ENCODE measurements around the gene RPTOR. TPM values are rescaled to one million over a fixed set of nuclear protein-coding genes. Genes with fewer than 3 reads are reported as not detected.
"Not testable (repeated sequence)": the region's sequence is repeated elsewhere in the genome, so short reads cannot be mapped to it uniquely, and the experiment has no call there.

The RPTOR gene
- total and polyA plus RNA-seq, 4 experiments from 2014 or later = 2.4 to 51.8 (median 29.6) TPM

- POLR2A ChIA-PET (ENCODE audit: partially characterized antibody) = interaction anchor here (1.0 kb wide), 1 partner anchor 48 kb away, joined by 4 read pairs; no protein-coding TSS in a partner anchor
- peaks cover 7% of the 10 kb centered on the region for H3K36me3 ChIP-seq (ENCODE audit: insufficient read depth, low read length)
- peaks cover 10 to 23% of the 10 kb centered on the region in 2 donors for H3K36me3 Mint-ChIP-seq
- no peaks in the 10 kb centered on the region for H3K27me3 Mint-ChIP-seq
- no peaks in the 10 kb centered on the region for H3K9me3 ChIP-seq (ENCODE audit: control insufficient read depth in 1 of 2, low read length in 2 of 2)
- H3K27ac ChIP-seq (ENCODE audit: low read depth, low read length) = no peak overlapping the region
- H3K4me1 ChIP-seq (ENCODE audit: insufficient read depth, low read length) = peaks cover 12% of the 10 kb centered on the region
- H3K4me3 ChIP-seq (ENCODE audit: low read length in 2 of 2) = no peak overlapping the region
- H3K4me1 Mint-ChIP-seq = peaks cover 23 to 57% (median 40%) of the 10 kb centered on the region in 4 donors
- H3K27me3 ChIP-seq (ENCODE audit: insufficient read depth, low read length) = no peaks in the 10 kb centered on the region
- H3K27ac Mint-ChIP-seq = peak overlapping the region in 4 of 7 donors; percentile 16 to 93 (median 86)
- CTCF ChIA-PET (ENCODE audit: partially characterized antibody) = interaction anchor here (1.1 kb wide), 1 partner anchor 152 kb away, joined by 3 read pairs; no protein-coding TSS in a partner anchor
- intact Hi-C loops (cut with micrococcal nuclease) = no loop called here
- DNase-seq = no peak
- H3K9me3 Mint-ChIP-seq = peaks cover 0 to 1% (median 0%) of the 10 kb centered on the region in 8 donors
- peak overlapping the region in 2 of 8 donors; percentile 58 to 71 for H3K4me3 Mint-ChIP-seq
Measured at GRCh38 chr17:80742091-80742490, 197.5 kb downstream of the RPTOR start.

- Histone ChIP-seq H3K4me1 (ENCODE audit: insufficient read depth, low read length) (peaks cover 12% of the 10 kb centered on the region), H3K36me3 (ENCODE audit: insufficient read depth, low read length) (peaks cover 7% of the 10 kb centered on the region), H3K27me3 (ENCODE audit: insufficient read depth, low read length) (no peaks in the 10 kb centered on the region), H3K9me3 (ENCODE audit: control insufficient read depth in 1 of 2, low read length in 2 of 2) (no peaks in the 10 kb centered on the region), H3K4me3 (ENCODE audit: low read length in 2 of 2) (no peak overlapping the region), H3K27ac (ENCODE audit: low read depth, low read length) (no peak overlapping the region)
- ChIA-PET POLR2A (ENCODE audit: partially characterized antibody) (interaction anchor here (0.8 to 1.2 kb wide), 5 partner anchors 12 to 47 kb away, joined by 3 to 5 read pairs (median 4); no protein-coding TSS in a partner anchor), CTCF (ENCODE audit: partially characterized antibody) (interaction anchor here (1.1 kb wide), 1 partner anchor 152 kb away, joined by 3 read pairs; no protein-coding TSS in a partner anchor)
- DNase-seq = no peak
- H3K27ac Mint-ChIP-seq = peak overlapping the region in 6 of 7 donors; percentile 16 to 93 (median 86)
- H3K4me3 Mint-ChIP-seq = peak overlapping the region in 7 of 8 donors; percentile 35 to 89 (median 75)
- peaks cover 24 to 62% (median 45%) of the 10 kb centered on the region in 4 donors for H3K4me1 Mint-ChIP-seq
- H3K9me3 Mint-ChIP-seq = peaks cover 0 to 1% (median 0%) of the 10 kb centered on the region in 8 donors
- H3K27me3 Mint-ChIP-seq = no peaks in the 10 kb centered on the region
- intact Hi-C loops (cut with micrococcal nuclease) = no loop called here
- peaks cover 10 to 28% of the 10 kb centered on the region in 2 donors for H3K36me3 Mint-ChIP-seq
Measured at GRCh38 chr17:80742581-80743180, 198.0 kb downstream of the RPTOR start.

GRCh38 chr17:80743181-80743771, 198.6 kb downstream of the RPTOR start:
- Histone ChIP-seq H3K27me3 (ENCODE audit: insufficient read depth, low read length) (no peaks in the 10 kb centered on the region), H3K9me3 (ENCODE audit: control insufficient read depth in 1 of 2, low read length in 2 of 2) (no peaks in the 10 kb centered on the region), H3K4me1 (ENCODE audit: insufficient read depth, low read length) (peaks cover 12% of the 10 kb centered on the region), H3K4me3 (ENCODE audit: low read length in 2 of 2) (no peak overlapping the region), H3K27ac (ENCODE audit: low read depth, low read length) (no peak overlapping the region), H3K36me3 (ENCODE audit: insufficient read depth, low read length) (peaks cover 7% of the 10 kb centered on the region)
- Mint-ChIP-seq H3K4me3 (peak overlapping the region; percentile 35 to 89 (median 73)), H3K27ac (peak overlapping the region; percentile 16 to 93 (median 82)), H3K4me1 (peaks cover 24 to 62% (median 46%) of the 10 kb centered on the region in 4 donors), H3K27me3 (no peaks in the 10 kb centered on the region), H3K9me3 (peaks cover 0 to 1% (median 0%) of the 10 kb centered on the region in 8 donors), H3K36me3 (peaks cover 10 to 28% of the 10 kb centered on the region in 2 donors)
- DNase-seq = peak in 3 of 5 donors; percentile 30 to 46 (median 44)
- ChIA-PET POLR2A (ENCODE audit: partially characterized antibody) (interaction anchor here (0.8 to 1.2 kb wide), 4 partner anchors 12 to 40 kb away, joined by 3 to 5 read pairs (median 4); no protein-coding TSS in a partner anchor), CTCF (ENCODE audit: partially characterized antibody) (interaction anchor here (1.1 kb wide), 1 partner anchor 151 kb away, joined by 3 read pairs; no protein-coding TSS in a partner anchor)
- intact Hi-C loops (cut with micrococcal nuclease) = no loop called here

GRCh38 chr17:80743973-80744372, 199.3 kb downstream of the RPTOR start:
- intact Hi-C loops (cut with micrococcal nuclease); H3K9me3 Mint-ChIP-seq; CTCF ChIA-PET (ENCODE audit: partially characterized antibody); DNase-seq; H3K4me3 ChIP-seq (ENCODE audit: low read length in 2 of 2); H3K9me3 ChIP-seq (ENCODE audit: control insufficient read depth in 1 of 2, low read length in 2 of 2); H3K27ac ChIP-seq (ENCODE audit: low read depth, low read length); H3K27me3 ChIP-seq (ENCODE audit: insufficient read depth, low read length); H3K27ac Mint-ChIP-seq; H3K36me3 ChIP-seq (ENCODE audit: insufficient read depth, low read length); H3K27me3 Mint-ChIP-seq; H3K4me3 Mint-ChIP-seq: not testable (repeated sequence)
- H3K4me1 ChIP-seq (ENCODE audit: insufficient read depth, low read length) = peaks cover 12% of the 10 kb centered on the region
- POLR2A ChIA-PET (ENCODE audit: partially characterized antibody) = interaction anchor here (1.2 kb wide), 1 partner anchor 13 kb away, joined by 5 read pairs; no protein-coding TSS in a partner anchor
- H3K36me3 Mint-ChIP-seq = peaks cover 10 to 28% of the 10 kb centered on the region in 2 donors
- peaks cover 24 to 61% (median 45%) of the 10 kb centered on the region in 4 donors for H3K4me1 Mint-ChIP-seq

- H3K4me3 ChIP-seq (ENCODE audit: low read length in 2 of 2); H3K27me3 ChIP-seq (ENCODE audit: insufficient read depth, low read length); intact Hi-C loops (cut with micrococcal nuclease); H3K27ac ChIP-seq (ENCODE audit: low read depth, low read length); H3K9me3 ChIP-seq (ENCODE audit: control insufficient read depth in 1 of 2, low read length in 2 of 2); H3K9me3 Mint-ChIP-seq; H3K27me3 Mint-ChIP-seq; POLR2A ChIA-PET (ENCODE audit: partially characterized antibody); H3K36me3 ChIP-seq (ENCODE audit: insufficient read depth, low read length); DNase-seq: not testable (repeated sequence)
- peaks cover 23 to 54% (median 42%) of the 10 kb centered on the region in 4 donors for H3K4me1 Mint-ChIP-seq
- peak overlapping the region in 1 of 8 donors; percentile 72 for H3K4me3 Mint-ChIP-seq
- H3K36me3 Mint-ChIP-seq = peaks cover 10 to 24% of the 10 kb centered on the region in 2 donors
- H3K27ac Mint-ChIP-seq = peak overlapping the region in 3 of 7 donors; percentile 17 to 61 (median 29)
- peaks cover 12% of the 10 kb centered on the region for H3K4me1 ChIP-seq (ENCODE audit: insufficient read depth, low read length)
- CTCF ChIA-PET (ENCODE audit: partially characterized antibody) = interaction anchor here (1.0 kb wide), 1 partner anchor 13 kb away, joined by 3 read pairs; no protein-coding TSS in a partner anchor
Measured at GRCh38 chr17:80744725-80745124, 200.1 kb downstream of the RPTOR start.

GRCh38 chr17:80745183-80745582, 200.5 kb downstream of the RPTOR start:
- no peaks in the 10 kb centered on the region for H3K27me3 Mint-ChIP-seq
- H3K27ac Mint-ChIP-seq = peak overlapping the region in 5 of 7 donors; percentile 17 to 61 (median 29)
- intact Hi-C loops (cut with micrococcal nuclease) = no loop called here
- Histone ChIP-seq H3K36me3 (ENCODE audit: insufficient read depth, low read length) (no peaks in the 10 kb centered on the region), H3K27me3 (ENCODE audit: insufficient read depth, low read length) (no peaks in the 10 kb centered on the region), H3K4me1 (ENCODE audit: insufficient read depth, low read length) (peaks cover 14% of the 10 kb centered on the region), H3K27ac (ENCODE audit: low read depth, low read length) (no peak overlapping the region), H3K4me3 (ENCODE audit: low read length in 2 of 2) (no peak overlapping the region), H3K9me3 (ENCODE audit: control insufficient read depth in 1 of 2, low read length in 2 of 2) (no peaks in the 10 kb centered on the region)
- ChIA-PET POLR2A (ENCODE audit: partially characterized antibody) (no interaction called here), CTCF (ENCODE audit: partially characterized antibody) (interaction anchor here (0.6 to 1.0 kb wide), 2 partner anchors 14 to 985 kb away, joined by 3 to 4 read pairs; no protein-coding TSS in a partner anchor)
- no peak for DNase-seq
- H3K36me3 Mint-ChIP-seq = peaks cover 10 to 20% of the 10 kb centered on the region in 2 donors
- peak overlapping the region in 2 of 8 donors; percentile 25 to 72 for H3K4me3 Mint-ChIP-seq
- peaks cover 23 to 49% (median 40%) of the 10 kb centered on the region in 4 donors for H3K4me1 Mint-ChIP-seq
- H3K9me3 Mint-ChIP-seq = peaks cover 0 to 1% (median 0%) of the 10 kb centered on the region in 8 donors

All from CD4-positive, alpha-beta memory T cell (primary cell).